ENCODE measurements around the gene OR2W3.
"Not testable (repeated sequence)": the region's sequence is repeated elsewhere in the genome, so short reads cannot be mapped to it uniquely, and the experiment has no call there.

The OR2W3 gene

GRCh38 chr1:247923941-247924340 is 28.6 kb downstream of the OR2W3 start:
- DNase-seq = no peak

GRCh38 chr1:247924868-247925267 is 29.5 kb downstream of the OR2W3 start, which contains the start of gene OR2AJ1:
OR2AJ1 (plus strand) TSS chr1:247924889; CDS start chr1:247933769, 8,880 bp downstream.
- DNase-seq = no peak

GRCh38 chr1:247933989-247934388 is 38.6 kb downstream of the OR2W3 start:
- no peak for DNase-seq

- DNase-seq = no peak
These were observed 40.4 kb downstream of the OR2W3 start for GRCh38 chr1:247935781-247936180.

- DNase-seq = no peak
These were observed 41.0 kb downstream of the OR2W3 start for GRCh38 chr1:247936415-247936814.

- not testable (repeated sequence) for DNase-seq
These were observed 41.8 kb downstream of the OR2W3 start for GRCh38 chr1:247936965-247937734.

GRCh38 chr1:247942624-247943023 is 47.2 kb downstream of the OR2W3 start:
- DNase-seq = no peak
